Measurements from ENCODE around the gene VWF.

Gene VWF

GRCh38 chr12:6099316-6099715 is 25.2 kb downstream of the VWF start:
- DNase-seq = no peak

GRCh38 chr12:6097411-6097810 is 27.1 kb downstream of the VWF start:
- DNase-seq = no peak

DNA sequence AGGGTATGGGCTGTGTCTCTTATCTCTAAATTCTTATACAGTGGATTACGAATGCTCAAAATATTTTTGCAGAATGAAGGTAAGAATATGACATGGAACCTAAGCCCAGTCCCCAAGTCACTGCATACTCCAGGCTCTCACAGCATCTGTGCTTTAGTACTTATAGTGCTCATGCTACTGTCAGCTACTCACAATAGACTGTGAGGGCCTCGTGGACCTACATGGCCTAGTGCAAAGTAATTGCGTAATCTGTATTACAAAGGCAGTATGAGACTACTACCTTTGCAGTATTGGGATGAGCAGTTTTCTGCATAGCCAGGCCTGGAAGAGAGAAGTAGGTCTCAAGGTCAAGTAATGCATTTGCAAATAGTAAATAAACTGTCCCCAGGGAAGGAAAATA is 27.9 kb downstream of the VWF start:
- DNase-seq = no peak

DNA sequence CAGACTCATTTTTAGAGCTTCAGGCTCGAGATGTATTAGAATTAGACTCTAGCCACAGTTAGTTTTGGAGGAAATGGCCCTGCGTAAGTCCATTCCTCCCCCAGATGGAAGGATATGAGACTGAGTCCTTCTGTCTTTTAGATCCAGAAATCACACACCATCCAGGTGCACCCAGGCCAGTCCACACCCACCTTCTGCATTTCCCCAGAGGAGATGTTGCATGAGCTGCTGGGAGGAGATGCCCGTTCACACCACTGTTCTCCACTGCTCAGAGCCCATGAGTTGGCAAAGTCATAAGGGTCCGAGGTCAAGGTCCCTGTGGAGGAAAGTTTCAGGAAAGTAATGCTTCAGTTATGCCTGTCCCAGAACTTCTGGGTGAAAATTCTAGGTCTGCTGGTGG is 29.2 kb downstream of the VWF start:
- no peak for DNase-seq

- DNase-seq = no peak
Measured at GRCh38 chr12:6093764-6094163, 30.7 kb downstream of the VWF start.

DNA sequence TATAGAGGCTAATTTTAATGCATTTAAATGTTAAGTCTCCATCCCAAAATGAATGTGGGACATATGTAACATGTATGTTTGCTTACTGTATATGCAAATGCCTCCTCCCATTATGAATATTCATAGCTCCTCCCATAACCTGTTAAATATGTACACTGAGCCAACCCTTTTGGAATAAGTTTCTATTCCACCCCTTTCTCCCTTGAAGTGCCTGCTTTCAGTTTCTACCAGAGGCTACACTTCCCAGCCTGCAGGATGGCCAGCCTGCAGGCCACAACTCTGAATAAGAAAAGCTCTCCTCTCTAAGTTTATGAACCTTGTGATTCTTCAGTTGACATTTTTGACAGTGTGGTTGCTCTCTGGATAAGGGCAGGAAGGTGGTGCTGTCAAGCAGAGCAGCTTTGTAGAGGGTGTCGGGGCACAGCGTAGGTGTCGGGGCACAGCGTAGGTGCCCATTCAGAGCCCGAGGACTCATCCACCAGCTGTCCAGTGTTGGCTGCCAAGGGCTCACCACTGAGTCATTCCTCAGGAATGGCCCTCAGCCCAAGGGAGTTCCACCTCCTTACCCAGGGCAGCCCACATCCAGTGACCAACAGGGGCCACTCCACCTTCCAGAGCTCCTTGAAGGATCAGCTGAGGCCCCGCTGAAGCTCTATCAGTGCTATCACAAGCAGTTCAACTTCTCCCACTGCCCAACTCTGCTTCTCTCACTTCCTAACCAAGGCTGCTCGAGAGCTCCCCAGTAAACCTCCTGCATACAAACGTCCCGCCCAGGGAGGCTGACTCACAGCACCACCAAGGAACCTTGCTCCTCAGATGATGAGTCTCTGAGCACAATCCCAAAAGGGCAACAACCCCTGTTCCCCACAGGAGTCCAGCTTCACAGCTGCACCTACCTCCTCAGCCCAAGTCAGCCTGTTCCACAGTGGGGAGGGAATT is 31.4 kb downstream of the VWF start:
- DNase-seq = no peak

DNA sequence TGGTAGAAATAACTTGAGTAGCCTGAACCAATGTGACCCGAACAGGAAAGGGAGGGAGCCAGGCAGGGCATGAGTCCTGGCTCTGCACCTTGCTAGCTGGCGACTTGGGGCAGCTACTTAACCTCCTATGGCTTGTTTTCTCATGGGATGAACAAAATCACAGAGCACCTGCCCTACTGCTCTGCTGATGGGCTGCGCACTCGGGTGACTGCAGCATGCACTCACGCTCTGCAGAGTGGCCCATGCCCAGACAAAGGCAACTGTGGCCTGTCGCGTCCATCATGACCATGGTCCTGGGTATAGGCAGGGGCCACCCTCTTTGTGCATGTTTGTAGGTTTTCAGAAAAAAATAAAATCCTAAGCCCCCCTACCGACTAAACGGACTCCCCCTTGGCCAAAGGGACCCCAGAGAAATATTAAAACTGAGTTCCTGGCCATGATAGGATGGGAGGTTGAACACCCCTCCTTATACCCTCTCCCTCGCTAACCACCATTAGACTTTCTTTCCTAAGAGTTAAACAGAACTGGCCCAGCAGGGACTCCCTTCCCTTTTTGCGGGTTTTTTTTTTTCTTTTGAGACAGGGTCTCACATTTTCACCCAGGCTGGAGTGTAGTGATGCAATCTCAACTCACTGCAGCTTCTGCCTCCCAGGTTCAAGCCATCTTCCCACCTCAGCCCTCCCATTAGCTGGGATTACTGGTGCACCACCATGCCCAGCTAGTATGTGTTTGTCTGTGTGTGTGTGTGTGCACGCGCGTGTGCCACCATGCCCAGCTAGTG is 32.5 kb downstream of the VWF start:
- DNase-seq = no peak

DNA sequence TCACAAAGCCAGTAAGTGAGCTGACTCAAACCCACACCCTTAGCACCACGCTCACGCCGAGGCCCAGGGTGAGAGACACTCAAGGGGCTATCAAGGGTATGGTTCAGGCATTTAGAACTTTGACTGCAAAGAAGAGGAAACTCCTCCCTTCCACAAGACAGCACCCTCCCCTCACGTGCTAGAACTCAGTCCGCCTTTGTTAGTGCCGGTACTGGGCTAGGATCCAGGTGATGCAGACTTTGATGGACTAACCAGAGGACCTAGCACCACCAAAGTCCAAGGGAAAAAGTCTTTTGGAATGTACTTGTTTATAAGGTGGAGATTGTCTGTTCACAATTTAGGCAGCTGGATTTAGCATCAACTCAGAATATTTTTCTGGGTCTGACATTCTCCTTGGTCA is 33.7 kb downstream of the VWF start:
- DNase-seq = no peak

GRCh38 chr12:6088921-6089747 is 35.3 kb downstream of the VWF start:
- no peak for DNase-seq

- no peak for DNase-seq
Measured at GRCh38 chr12:6086316-6086715, 38.2 kb downstream of the VWF start.

- no peak for DNase-seq
Measured at GRCh38 chr12:6085841-6086240, 38.6 kb downstream of the VWF start.

DNA sequence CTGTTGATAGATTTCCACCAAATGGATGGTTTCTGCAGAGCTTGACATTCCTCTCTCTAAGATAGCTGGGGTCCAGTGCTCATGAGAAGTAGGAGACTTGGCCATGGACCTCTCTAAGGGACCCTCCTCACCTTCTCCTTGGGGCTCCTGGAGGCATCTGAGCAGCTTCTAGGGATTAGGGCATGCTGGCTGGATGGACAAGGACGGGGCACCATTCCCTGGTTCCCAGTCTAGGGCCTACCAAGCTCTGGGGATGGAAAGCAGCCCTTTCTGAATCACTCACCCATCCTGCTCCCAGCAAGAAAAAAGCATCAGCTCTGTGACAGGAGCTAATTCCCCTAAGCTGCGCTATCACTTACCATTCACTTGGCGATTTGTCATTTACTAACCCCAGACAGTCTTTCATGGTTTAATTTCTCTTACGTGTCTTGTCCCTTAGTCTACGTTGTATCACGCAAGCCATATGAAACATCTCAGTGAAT is 39.5 kb downstream of the VWF start:
- no peak for DNase-seq

DNA sequence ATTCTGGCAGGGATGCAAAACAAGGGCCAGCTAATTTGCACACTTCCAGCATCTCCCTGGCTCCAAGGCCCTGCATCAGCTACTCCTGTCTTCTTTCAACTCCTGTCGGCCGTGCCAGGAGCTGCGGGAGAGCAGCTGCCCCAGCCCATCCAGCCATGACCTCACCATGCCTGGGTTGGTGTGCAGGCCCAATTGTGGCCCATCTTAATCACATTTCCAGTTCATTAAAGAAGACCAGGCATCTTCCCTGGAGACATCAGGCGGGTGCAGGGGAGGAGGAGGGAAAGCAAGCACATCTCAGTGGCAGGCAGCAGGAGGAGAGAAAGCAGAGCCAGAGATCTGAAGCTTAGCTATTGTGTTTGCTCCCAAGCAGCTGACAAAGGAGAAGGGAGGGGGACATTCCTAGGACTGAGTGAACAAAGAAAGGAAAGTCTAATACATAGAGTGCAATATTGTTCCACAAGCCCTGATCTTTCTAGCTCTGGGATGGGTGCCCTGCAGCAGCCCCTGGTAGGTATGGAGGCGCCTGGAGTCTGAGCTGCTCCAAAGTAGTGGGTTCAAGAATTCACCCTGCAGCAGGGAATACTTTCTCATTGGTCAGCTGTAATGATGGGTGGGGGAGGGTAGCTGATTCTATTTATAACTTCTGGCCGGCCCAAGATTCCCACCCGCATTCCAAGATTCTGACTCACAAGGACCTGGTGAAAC is 40.1 kb downstream of the VWF start:
- DNase-seq = no peak

DNA sequence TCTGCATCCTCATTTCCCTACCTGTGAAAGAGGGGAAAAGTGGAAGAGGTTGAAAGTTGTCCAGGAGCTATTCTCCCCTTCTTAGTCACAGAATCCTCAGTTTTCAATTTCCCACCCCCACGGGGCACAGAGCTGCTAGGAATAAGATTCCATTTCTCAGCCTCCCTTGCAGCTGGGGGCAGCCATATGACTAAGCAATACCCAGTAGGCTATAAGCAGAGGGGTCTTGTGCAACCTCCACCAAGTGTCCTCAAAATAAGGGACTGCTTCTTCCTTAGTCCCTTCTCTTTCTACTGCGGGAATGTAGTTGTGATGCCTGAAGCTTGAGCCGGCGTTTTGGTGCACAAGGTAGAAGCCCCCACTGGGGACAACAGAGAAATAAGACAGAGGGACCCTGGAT is 40.9 kb downstream of the VWF start:
- no peak for DNase-seq

- DNase-seq = no peak
Measured at GRCh38 chr12:6082613-6083012, 41.9 kb downstream of the VWF start.

- no peak for DNase-seq
Measured at GRCh38 chr12:6080149-6081045, 44.1 kb downstream of the VWF start.

- no peak for DNase-seq
Measured at GRCh38 chr12:6078398-6079096, 45.9 kb downstream of the VWF start.

DNA sequence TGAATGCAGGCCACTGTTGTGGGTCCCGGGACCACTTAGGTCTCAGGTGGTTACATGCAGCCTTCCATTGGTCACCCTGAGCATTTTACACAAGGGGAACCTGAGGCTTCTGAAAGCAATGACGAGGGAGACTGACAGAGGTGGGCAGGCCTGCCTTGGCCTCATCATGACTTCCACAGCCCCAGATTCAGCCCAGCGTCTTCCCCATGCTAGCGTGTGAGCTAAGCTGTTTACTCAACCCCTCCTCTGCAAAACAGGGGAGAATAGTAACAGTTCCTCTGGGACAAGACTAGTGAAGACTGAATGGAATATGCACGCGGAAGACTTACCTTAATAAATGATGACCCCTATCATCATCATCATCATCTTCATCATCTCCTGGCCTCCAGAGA is 46.8 kb downstream of the VWF start:
- DNase-seq = no peak

GRCh38 chr12:6076776-6077691 is 47.4 kb downstream of the VWF start:
- DNase-seq = no peak
